Body of pancreas (tissue), 4 donors: Measurements from ENCODE around the gene FAM240A. TPM values are rescaled to one million over a fixed set of nuclear protein-coding genes. Genes with fewer than 3 reads are reported as not detected.

Experiments used
- ATAC-seq: fragments of 150-250 bp; one replicate; pipeline ENCODE4 v1.9.1; 2016
- DNase-seq, 4 donors: peaks; one replicate each; pipeline ENCODE4 v3.0.0-alpha.2; 2019
- H3K27ac ChIP-seq, 4 donors: fragments of 200-600 bp; sonication (generic); 1 replicate in 3 of 4; 2 replicates in 1 of 4; pipeline versions ENCODE4 v1.5.1 to v1.6.1; 2016 to 2019; ENCODE audit warnings: mild to moderate bottlenecking in 1 of 4, mixed read lengths in 1 of 4, moderate library complexity in 1 of 4
- H3K27me3 ChIP-seq, 2 donors: fragments of 200-600 bp; sonication (generic); one replicate each; pipeline ENCODE4 v1.6.0; 2016; ENCODE audit warnings: mild to moderate bottlenecking in 1 of 2
- H3K36me3 ChIP-seq, 2 donors: fragments of 200-600 bp; sonication (generic); replicated peaks in 1 of 2; 2 replicates each; pipeline ENCODE4 v1.5.1; 2016; ENCODE audit warnings: low read depth in 2 of 2; ENCODE audit not compliant: insufficient read depth in 1 of 2
- H3K4me1 ChIP-seq: fragments of 200-600 bp; sonication (generic); one replicate; pipeline ENCODE4 v1.6.0; 2016
- H3K4me3 ChIP-seq, 2 donors: fragments of 200-600 bp; sonication (generic); 1 replicate in 1 of 2; 2 replicates in 1 of 2; pipeline ENCODE4 v1.5.1; 2016 to 2019
- H3K9me3 ChIP-seq, 3 donors: fragments of 200-600 bp; sonication (generic); 1 replicate in 2 of 3; 2 replicates in 1 of 3; pipeline ENCODE4 v1.5.1; 2016
- CTCF ChIP-seq, 7 experiments: fragments of 450-650 bp in 4 of 7; fragments of 200-600 bp in 3 of 7; sonication (generic) in 3 of 7; IDR thresholded peaks; one replicate each; pipeline ENCODE4 v1.5.1; 2016 to 2019; ENCODE audit warnings: antibody characterized with exemption in 7 of 7
- POLR2A ChIP-seq, 3 donors: fragments of 450-650 bp; IDR thresholded peaks; one replicate each; pipeline ENCODE4 v1.6.1; 2016; ENCODE audit warnings: antibody characterized with exemption in 3 of 3, mild to moderate bottlenecking in 2 of 3
- WGBS, 2 donors: methylation state at CpG; one replicate each; pipeline ENCODE4 v1.1.5; 2017; 5-methylcytosine and 5-hydroxymethylcytosine counted together
- intact Hi-C: fragments of 100-400 bp; cut with DNase I; formaldehyde crosslinking; loops from one replicate; pipeline ENCODE4 v1.15.1; 2023
- total RNA-seq, 2 donors: library from RNA; depleted of rRNA; stranded (reverse); fragments of >200 nt; gene quantifications; one replicate each; pipeline ENCODE4 v1.1.0, GENCODE V29; 2016

Gene FAM240A
- total RNA-seq, 2 donors from 2014 or later = not detected

GRCh38 chr3:46664971-46665762 lies 52.8 kb downstream of the FAM240A start:
- intact Hi-C loops = no loop called here
- no peaks in the 10 kb centered on the region for H3K27me3 ChIP-seq
- H3K4me1 ChIP-seq = peaks cover 15% of the 10 kb centered on the region
- no peaks in the 10 kb centered on the region for H3K9me3 ChIP-seq
- WGBS, 2 donors = 74 to 80% methylated on average over 19 to 23 of the region's 23 CpGs
- H3K4me3 ChIP-seq = no peak overlapping the region
- DNase-seq (no peak), ATAC-seq (no peak)
- TF ChIP-seq CTCF (IDR thresholded peaks at IDR 0.05) (no peak), POLR2A (IDR thresholded peaks at IDR 0.05) (no peak)
- H3K27ac ChIP-seq = no peak overlapping the region
- H3K36me3 ChIP-seq = no peaks in the 10 kb centered on the region

GRCh38 chr3:46665763-46666452 lies 53.6 kb downstream of the FAM240A start:
- DNase-seq (peak in 2 of 4 donors; percentile 19 to 29), ATAC-seq (peak; percentile 25)
- no peak overlapping the region for H3K27ac ChIP-seq
- H3K4me3 ChIP-seq = no peak overlapping the region
- 31 to 51% methylated on average over 4 to 9 of the region's 9 CpGs for WGBS, 2 donors
- TF ChIP-seq CTCF (IDR thresholded peaks at IDR 0.05) (no peak), POLR2A (IDR thresholded peaks at IDR 0.05) (no peak)
- H3K36me3 ChIP-seq = no peaks in the 10 kb centered on the region
- H3K4me1 ChIP-seq = peaks cover 15% of the 10 kb centered on the region
- H3K27me3 ChIP-seq = no peaks in the 10 kb centered on the region
- H3K9me3 ChIP-seq = no peaks in the 10 kb centered on the region
- intact Hi-C loops = no loop called here

DNA sequence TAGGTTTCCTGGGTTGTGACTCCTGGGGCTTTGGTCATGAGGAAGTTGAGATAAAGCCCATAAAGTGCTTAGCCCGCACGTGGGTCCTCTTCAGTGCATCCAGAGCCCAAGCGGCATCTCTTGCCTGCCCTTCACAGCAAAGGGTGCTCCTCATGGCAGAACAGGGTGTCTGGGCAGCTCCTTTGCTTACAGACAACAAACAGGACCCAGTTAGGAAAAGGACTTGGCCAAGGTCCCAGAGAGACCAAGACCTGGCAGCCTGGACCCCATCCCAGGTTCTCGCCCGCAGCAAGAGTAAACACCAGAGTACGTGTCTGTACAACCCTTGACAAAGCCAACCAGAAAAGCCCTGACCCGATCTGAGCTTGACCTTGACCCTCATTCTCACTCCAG lies 54.1 kb downstream of the FAM240A start:
- WGBS, 2 donors = 46 to 49% methylated on average over 7 of the region's 7 CpGs
- DNase-seq = peak in 3 of 4 donors; percentile 17 to 50 (median 44)
- no peak overlapping the region for H3K27ac ChIP-seq

DNA sequence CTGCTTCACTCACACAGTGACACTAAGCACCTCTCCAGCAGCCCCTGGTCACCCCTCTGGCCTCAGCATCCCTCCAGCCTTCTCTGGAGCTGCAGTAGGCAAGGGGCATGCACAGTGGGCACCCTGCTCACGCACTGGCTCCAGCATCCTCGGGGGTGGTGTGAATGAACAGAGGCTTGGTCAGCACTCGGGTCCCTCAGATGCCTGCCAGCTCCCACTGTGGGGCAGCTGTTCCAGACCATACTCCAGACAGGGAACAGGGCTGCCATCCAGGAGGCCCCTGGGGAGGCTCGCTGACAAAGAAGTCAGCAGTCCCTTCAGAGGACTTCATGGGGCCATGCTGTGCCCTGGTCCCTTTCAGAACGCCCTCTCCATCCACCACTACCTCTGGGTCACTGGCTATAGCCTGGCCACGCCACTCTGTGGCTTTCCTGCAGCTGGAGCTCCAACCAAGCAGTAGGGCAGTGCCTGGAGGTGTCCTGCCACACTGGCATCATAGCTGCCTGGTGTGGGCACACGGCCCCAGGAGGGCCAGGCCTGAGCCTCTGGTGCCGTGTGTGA lies 54.8 kb downstream of the FAM240A start:
- WGBS, 2 donors = 87 to 93% methylated on average over 7 to 8 of the region's 8 CpGs
- no peak for ATAC-seq

More for the DNA sequence above, 54.1 kb downstream of the FAM240A start:
- Histone ChIP-seq H3K9me3 (no peaks in the 10 kb centered on the region), H3K36me3 (no peaks in the 10 kb centered on the region), H3K4me3 (no peak overlapping the region), H3K27me3 (no peaks in the 10 kb centered on the region), H3K4me1 (peaks cover 15% of the 10 kb centered on the region)
- peak; percentile 12 for ATAC-seq
- TF ChIP-seq CTCF (IDR thresholded peaks at IDR 0.05) = no peak
- TF ChIP-seq POLR2A (IDR thresholded peaks at IDR 0.05) = no peak
- intact Hi-C loops = no loop called here

More for the DNA sequence above, 54.8 kb downstream of the FAM240A start:
- H3K36me3 ChIP-seq = no peaks in the 10 kb centered on the region
- H3K4me3 ChIP-seq = no peak overlapping the region
- H3K27me3 ChIP-seq = no peaks in the 10 kb centered on the region
- TF ChIP-seq CTCF (IDR thresholded peaks at IDR 0.05) (no peak), POLR2A (IDR thresholded peaks at IDR 0.05) (no peak)
- DNase-seq = peak in 2 of 4 donors; percentile 8 to 11
- peaks cover 15% of the 10 kb centered on the region for H3K4me1 ChIP-seq
- H3K27ac ChIP-seq = no peak overlapping the region
- no peaks in the 10 kb centered on the region for H3K9me3 ChIP-seq
- intact Hi-C loops = no loop called here
